GM18498 (cell line): Measurements from ENCODE around the gene BHLHA9.

Experiments used
- ATAC-seq: cut with Tn5 transposase; IDR thresholded peaks from one replicate; pipeline ENCODE4 v1.9.1; 2021; ENCODE audit warnings: mild to moderate bottlenecking, moderate library complexity; ENCODE audit not compliant: unreplicated experiment

The BHLHA9 gene

GRCh38 chr17:1251866-1252608, 18.2 kb upstream of the BHLHA9 start:
- no peak for ATAC-seq

DNA sequence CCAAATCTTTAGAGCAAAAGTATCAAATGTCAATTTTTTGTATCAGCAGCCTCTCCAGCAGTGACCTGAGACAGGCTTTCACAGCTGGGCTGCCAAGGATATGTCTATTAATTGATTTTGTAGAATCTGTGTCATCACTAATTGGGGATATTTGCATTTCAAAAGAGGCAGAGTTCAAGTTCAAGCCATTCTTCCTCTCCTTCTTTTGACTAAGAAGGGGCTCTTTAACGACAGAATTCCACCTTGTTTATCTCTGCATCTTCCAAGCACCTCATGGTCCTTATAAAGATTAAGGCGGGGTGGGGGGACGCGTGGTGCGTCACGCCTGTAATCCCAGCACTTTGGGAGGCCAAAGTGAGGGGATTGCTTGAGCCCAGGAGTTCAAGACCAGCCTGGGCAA, 15.2 kb upstream of the BHLHA9 start:
- ATAC-seq = no peak

DNA sequence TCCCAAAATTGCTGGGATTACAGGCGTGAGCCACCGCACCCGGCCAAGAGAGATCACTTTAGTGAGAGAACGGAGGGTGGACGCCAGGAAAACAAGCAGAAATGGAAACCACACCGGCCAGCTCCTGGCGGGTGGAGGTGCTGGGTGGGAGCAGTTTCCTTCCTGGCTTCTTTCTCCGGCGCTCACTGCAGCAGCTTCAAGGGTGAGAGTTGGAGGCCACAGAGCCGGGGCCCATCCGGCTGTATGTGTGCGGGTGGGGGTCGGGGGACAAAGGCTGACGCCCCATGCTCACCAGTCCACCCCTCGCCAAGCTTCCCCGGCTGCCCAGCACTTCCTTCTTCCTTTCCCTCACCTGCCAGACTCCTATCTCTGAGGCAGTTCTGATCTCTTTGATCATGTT, 13.5 kb upstream of the BHLHA9 start:
- ATAC-seq = no peak

- no peak for ATAC-seq
Observed at GRCh38 chr17:1260086-1260769, 10.0 kb upstream of the BHLHA9 start.

DNA sequence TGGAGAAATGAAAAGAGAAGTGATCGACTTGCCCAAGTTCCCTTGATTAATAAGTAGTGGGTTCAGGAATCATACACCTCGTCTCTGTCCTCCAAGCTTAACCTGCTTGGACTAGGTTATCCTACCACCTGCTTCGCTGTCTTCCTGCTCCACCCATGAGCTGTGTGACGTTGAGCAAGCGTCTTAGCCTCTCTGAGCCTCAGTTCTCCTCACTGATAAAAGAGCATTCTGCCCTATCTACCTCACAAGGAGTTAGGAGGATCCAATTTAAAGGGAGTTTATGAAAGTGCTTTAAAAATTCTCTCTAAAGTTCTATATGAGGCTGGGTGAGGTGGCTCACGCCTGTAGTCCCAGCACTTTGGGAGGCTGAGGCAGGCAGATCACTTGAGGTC, 9.5 kb upstream of the BHLHA9 start:
- ATAC-seq = no peak

- no peak for ATAC-seq
Observed at GRCh38 chr17:1264196-1264595, 6.0 kb upstream of the BHLHA9 start.

DNA sequence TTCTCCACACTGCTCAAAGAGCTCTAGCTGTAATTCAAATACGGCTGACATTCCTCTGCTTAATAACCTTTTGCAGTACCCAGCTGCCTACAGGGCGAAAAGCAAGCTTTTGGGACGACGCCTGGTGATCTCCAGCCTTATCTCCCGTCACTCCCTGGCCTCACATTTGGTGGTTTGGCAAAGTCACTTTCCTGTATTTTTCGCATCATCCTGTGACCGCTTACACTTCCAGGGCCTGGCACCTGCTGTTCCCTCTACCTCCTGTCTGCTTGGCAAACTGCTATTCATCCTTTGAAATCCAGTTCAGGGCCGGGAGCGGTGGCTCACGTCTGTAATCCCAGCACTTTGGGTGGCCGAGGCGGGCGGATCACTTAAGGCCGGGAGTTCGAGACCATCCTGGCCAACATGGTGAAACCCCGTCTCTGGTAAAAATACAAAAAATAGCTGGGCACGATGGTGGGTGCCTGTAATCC, 2.7 kb upstream of the BHLHA9 start:
- no peak for ATAC-seq

GRCh38 chr17:1271030-1271423, 783 bp downstream of the BHLHA9 start:
- ATAC-seq = no peak

- no peak for ATAC-seq
Observed at GRCh38 chr17:1271441-1271840, 1.2 kb downstream of the BHLHA9 start.

DNA sequence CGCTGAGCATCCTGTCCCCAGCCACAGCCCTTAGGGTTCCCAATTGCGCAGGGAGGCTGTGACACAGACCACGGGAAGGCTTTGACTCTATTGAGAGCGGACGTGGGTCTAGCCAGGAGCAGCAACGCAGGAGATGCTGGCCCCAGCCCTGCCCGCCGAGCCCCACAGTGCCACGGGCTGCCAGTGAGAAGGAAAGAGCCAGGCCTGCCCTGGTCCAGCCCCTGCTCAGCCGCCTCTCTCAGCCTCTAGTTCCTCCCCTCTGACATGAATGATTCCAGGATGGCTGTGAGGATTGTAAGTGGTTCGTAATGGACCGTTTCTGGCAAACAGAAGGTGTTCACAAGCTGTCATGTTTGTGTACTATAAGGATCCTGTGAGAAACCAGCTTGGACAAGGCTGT, 2.5 kb downstream of the BHLHA9 start:
- ATAC-seq = no peak

DNA sequence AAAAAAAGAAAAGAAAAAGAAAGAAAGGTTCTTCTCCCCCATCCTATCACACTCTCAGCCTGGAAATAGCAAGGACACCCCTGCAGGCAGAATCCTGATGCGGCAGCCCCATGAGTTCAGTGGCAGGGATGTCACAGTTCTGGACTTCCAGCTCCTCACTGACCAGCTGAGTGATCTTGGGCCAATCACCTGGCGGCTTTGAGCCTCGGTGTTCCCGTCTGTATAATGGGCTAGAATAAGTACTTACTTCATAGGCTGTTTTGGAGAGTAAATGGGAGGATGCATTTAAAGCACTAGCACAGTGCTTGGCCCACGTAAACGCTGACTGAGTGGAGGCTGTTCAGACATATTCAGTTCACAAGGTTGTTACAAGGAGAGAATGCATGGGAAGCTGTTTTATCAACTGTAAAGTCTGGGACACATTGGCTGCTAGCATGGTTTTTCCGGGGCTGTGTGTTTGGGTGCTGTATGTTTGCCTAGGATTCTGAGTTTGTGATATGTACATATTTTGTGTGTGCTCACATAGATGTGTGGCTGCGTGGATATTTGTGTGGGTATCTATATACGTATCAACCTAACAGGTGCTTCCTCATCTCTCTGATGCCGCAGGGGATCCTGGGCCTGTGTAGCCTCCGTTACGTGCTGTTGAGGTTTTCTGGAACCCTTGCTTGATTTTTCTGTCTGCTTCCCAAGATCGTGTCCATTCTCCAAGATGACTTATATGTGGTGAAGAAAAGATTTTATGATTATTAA, 3.4 kb downstream of the BHLHA9 start:
- ATAC-seq = no peak

- no peak for ATAC-seq
Observed at GRCh38 chr17:1274245-1274608, 4.0 kb downstream of the BHLHA9 start.

- no peak for ATAC-seq
Observed at GRCh38 chr17:1275205-1275961, 5.1 kb downstream of the BHLHA9 start.

GRCh38 chr17:1275962-1276736, 5.9 kb downstream of the BHLHA9 start:
- no peak for ATAC-seq

GRCh38 chr17:1280652-1281051, 10.4 kb downstream of the BHLHA9 start:
- ATAC-seq = no peak

- no peak for ATAC-seq
Observed at GRCh38 chr17:1286379-1287106, 16.3 kb downstream of the BHLHA9 start.

- no peak for ATAC-seq
Observed at GRCh38 chr17:1289695-1290094, 19.5 kb downstream of the BHLHA9 start.

GRCh38 chr17:1290676-1291075, 20.4 kb downstream of the BHLHA9 start:
- ATAC-seq = no peak

DNA sequence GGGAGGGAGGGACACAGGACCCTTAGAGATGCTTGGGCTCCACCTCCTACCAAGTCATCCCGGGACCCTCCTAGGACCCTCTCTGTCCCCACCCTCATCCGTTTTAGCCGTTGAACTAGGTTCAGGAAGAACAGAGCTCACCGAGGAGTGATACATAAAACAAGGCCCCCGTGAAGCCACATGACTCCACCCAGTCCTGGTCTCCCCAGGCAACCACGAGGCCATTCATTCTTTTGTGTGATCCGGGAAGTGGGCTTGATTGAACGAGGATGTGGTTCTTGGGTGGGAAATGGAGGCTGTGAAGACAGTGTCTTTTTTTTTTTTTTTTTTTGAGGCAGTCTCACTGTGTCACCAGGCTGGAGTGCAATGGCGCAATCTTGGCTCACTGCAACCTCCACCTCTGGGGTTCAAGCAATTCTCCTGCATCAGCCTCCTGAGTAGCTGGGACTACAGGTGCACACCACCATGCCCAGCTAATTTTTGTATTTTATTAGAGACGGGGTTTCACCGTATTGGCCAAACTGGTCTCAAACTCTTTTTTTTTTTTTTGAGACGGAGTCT, 24.0 kb downstream of the BHLHA9 start:
- no peak for ATAC-seq
